WTC11 (cell line): Measurements from ENCODE around the gene SHROOM1. TPM values are rescaled to one million over a fixed set of nuclear protein-coding genes. Genes with fewer than 3 reads are reported as not detected.

Experiments used
- ATAC-seq: fragments of 200-7000 bp; cut with Tn5 transposase; 2 replicates; pipeline ENCODE4 v1.10.0; 2021; ENCODE audit warnings: mild to moderate bottlenecking, moderate library complexity
- CTCF ChIA-PET: fragments of 300-600 bp; sonication (Branson Sonifier 250); formaldehyde crosslinking; loops from one replicate; lab custom pipeline; 2021; ENCODE audit warnings: antibody characterized with exemption; lab: Charles Lee
- POLR2A ChIA-PET: fragments of 350-600 bp; sonication (Branson Sonifier 250); formaldehyde crosslinking; loops from one replicate; lab custom pipeline; 2021; ENCODE audit warnings: antibody characterized with exemption; lab: Charles Lee
- DNase-seq: peaks from one replicate; pipeline ENCODE4 v3.0.0; 2021; ENCODE audit warnings: low spot score
- H3K27ac Mint-ChIP-seq: 2 replicates; pipeline ENCODE4 v1.8.0; 2021; ENCODE audit warnings: mixed read lengths
- H3K27me3 Mint-ChIP-seq: 2 replicates; pipeline ENCODE4 v1.8.0; 2021; ENCODE audit warnings: low read depth, mild to moderate bottlenecking, moderate library complexity, mixed read lengths
- H3K36me3 Mint-ChIP-seq: 2 replicates; pipeline ENCODE4 v1.8.0; 2021; ENCODE audit warnings: mixed read lengths
- H3K4me1 Mint-ChIP-seq: 2 replicates; pipeline ENCODE4 v1.8.0; 2022; ENCODE audit warnings: mixed read lengths
- H3K4me3 Mint-ChIP-seq: 2 replicates; pipeline ENCODE4 v1.8.0; 2021; ENCODE audit warnings: mild to moderate bottlenecking, moderate library complexity, mixed read lengths
- H3K9me3 Mint-ChIP-seq: 2 replicates; pipeline ENCODE4 v1.8.0; 2021; ENCODE audit warnings: mixed read lengths
- AFF4 ChIP-seq: sonication (generic); formaldehyde crosslinking; IDR thresholded peaks from 2 replicates; pipeline ENCODE4 v1.8.1; 2023; ENCODE audit warnings: mild to moderate bottlenecking, missing genetic modification reagents, borderline replicate concordance
- ATF6 ChIP-seq: sonication (generic); formaldehyde crosslinking; IDR thresholded peaks from 2 replicates; pipeline ENCODE4 v1.8.1; 2023; ENCODE audit warnings: mild to moderate bottlenecking, missing genetic modification reagents
- FOXK1 ChIP-seq: sonication (generic); formaldehyde crosslinking; IDR thresholded peaks from 2 replicates; pipeline ENCODE4 v1.8.0; 2022; ENCODE audit warnings: mild to moderate bottlenecking, moderate library complexity, missing genetic modification reagents
- GABPB1 ChIP-seq: sonication (generic); formaldehyde crosslinking; IDR thresholded peaks from 2 replicates; pipeline ENCODE4 v1.8.1; 2023; ENCODE audit warnings: mild to moderate bottlenecking, missing genetic modification reagents
- IRF2 ChIP-seq: sonication (generic); formaldehyde crosslinking; IDR thresholded peaks from 2 replicates; pipeline ENCODE4 v1.8.0; 2022; ENCODE audit warnings: low read depth, missing genetic modification reagents, borderline replicate concordance
- NFATC4 ChIP-seq: fragments of 250-450 bp; sonication (Bioruptor Pico); IDR thresholded peaks from 2 replicates; pipeline ENCODE4 v1.9.0; 2021; ENCODE audit warnings: mild to moderate bottlenecking
- ZNF121 ChIP-seq: sonication (generic); formaldehyde crosslinking; IDR thresholded peaks from 2 replicates; pipeline ENCODE4 v1.8.0; 2023; ENCODE audit warnings: missing genetic modification reagents
- ZNF232 ChIP-seq: sonication (generic); formaldehyde crosslinking; IDR thresholded peaks from 2 replicates; pipeline ENCODE4 v1.8.0; 2022; ENCODE audit warnings: mild to moderate bottlenecking, missing genetic modification reagents
- total RNA-seq: library from RNA; stranded (reverse); gene quantifications from 3 replicates; pipeline ENCODE4 v1.2.3, GENCODE V29; 2021
- TF ChIP-seq, protein P1 (sequence below): fragments of 250-450 bp; sonication (Bioruptor Pico); IDR thresholded peaks from 2 replicates; pipeline ENCODE4 v1.9.0; 2021; ENCODE audit warnings: mild to moderate bottlenecking
- TF ChIP-seq, protein P2 (sequence below): sonication (generic); formaldehyde crosslinking; IDR thresholded peaks from 2 replicates; pipeline ENCODE4 v1.8.0; 2022; ENCODE audit warnings: mild to moderate bottlenecking, missing genetic modification reagents

SHROOM1 gene
- total RNA-seq, 1 experiment from 2014 or later: 8.1 TPM

DNA sequence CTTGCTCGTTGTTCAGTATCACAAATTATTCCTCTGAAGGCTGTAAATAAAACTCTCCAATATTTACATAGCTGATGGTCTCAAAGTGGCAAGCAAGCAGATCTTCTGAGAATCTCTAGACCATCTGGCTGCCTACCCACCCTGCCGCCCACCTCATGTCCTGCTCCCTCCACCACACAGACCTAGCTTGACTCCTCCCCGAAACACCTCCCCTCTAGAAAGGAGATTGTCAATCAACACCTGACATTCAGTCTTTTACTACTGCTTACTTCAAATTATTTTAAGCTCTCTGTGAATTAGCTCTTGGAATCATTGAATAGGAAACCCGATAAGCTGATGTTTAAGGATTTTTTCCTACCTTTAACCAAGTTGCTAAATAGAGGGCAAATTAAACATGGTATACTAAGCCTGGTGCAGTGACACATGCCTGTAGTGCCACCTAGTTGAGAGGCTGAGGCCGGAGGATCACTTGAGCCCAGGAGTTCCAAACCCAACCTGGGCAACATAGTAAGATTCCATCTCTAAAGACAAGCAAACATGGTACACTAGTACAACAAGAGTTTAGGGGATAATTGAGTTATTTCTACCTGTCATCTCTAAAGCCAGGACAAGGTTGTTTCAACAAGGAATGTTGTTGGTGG, 28.3 kb downstream of the SHROOM1 start:
- POLR2A ChIA-PET: no interaction called here

DNA sequence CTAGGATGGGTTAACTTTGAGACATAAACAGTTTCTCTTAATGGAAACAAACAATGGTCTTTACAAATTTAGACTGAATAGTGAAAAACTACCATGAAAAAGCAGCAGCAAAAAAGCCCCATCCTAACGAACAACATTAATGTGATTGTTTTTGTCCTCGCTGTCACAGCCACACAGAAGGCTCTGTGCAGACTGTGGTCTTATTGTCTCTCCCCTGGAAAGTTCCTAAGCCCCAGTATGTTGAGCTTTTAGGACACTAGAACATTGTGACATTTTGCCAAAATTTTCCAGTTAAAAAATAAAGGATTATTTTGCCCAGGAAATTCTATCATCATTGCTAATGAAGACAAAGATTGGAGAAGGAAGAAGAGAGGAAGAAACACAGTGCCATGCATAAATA, 29.9 kb downstream of the SHROOM1 start:
- Mint-ChIP-seq H3K9me3 (no peaks in the 10 kb centered on the region), H3K36me3 (no peaks in the 10 kb centered on the region), H3K4me3 (no peak overlapping the region), H3K27ac (no peak overlapping the region), H3K4me1 (no peaks in the 10 kb centered on the region), H3K27me3 (peaks cover 11% of the 10 kb centered on the region)
- no peak for TF ChIP-seq ZNF232 (CRISPR knock-in tag)
- no peak for TF ChIP-seq NFATC4 (CRISPR knock-in tag)
- no peak for TF ChIP-seq ZNF121 (CRISPR knock-in tag)
- no peak for TF ChIP-seq AFF4 (CRISPR knock-in tag)
- no peak for TF ChIP-seq ATF6 (CRISPR knock-in tag)
- TF ChIP-seq IRF2: no peak
- TF ChIP-seq, protein P1, sequence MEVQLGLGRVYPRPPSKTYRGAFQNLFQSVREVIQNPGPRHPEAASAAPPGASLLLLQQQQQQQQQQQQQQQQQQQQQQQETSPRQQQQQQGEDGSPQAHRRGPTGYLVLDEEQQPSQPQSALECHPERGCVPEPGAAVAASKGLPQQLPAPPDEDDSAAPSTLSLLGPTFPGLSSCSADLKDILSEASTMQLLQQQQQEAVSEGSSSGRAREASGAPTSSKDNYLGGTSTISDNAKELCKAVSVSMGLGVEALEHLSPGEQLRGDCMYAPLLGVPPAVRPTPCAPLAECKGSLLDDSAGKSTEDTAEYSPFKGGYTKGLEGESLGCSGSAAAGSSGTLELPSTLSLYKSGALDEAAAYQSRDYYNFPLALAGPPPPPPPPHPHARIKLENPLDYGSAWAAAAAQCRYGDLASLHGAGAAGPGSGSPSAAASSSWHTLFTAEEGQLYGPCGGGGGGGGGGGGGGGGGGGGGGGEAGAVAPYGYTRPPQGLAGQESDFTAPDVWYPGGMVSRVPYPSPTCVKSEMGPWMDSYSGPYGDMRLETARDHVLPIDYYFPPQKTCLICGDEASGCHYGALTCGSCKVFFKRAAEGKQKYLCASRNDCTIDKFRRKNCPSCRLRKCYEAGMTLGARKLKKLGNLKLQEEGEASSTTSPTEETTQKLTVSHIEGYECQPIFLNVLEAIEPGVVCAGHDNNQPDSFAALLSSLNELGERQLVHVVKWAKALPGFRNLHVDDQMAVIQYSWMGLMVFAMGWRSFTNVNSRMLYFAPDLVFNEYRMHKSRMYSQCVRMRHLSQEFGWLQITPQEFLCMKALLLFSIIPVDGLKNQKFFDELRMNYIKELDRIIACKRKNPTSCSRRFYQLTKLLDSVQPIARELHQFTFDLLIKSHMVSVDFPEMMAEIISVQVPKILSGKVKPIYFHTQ (CRISPR knock-in tag): no peak
- TF ChIP-seq FOXK1 (CRISPR knock-in tag): no peak
- TF ChIP-seq, protein P2, sequence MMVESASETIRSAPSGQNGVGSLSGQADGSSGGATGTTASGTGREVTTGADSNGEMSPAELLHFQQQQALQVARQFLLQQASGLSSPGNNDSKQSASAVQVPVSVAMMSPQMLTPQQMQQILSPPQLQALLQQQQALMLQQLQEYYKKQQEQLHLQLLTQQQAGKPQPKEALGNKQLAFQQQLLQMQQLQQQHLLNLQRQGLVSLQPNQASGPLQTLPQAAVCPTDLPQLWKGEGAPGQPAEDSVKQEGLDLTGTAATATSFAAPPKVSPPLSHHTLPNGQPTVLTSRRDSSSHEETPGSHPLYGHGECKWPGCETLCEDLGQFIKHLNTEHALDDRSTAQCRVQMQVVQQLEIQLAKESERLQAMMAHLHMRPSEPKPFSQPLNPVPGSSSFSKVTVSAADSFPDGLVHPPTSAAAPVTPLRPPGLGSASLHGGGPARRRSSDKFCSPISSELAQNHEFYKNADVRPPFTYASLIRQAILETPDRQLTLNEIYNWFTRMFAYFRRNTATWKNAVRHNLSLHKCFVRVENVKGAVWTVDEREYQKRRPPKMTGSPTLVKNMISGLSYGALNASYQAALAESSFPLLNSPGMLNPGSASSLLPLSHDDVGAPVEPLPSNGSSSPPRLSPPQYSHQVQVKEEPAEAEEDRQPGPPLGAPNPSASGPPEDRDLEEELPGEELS (CRISPR knock-in tag): no peak
- POLR2A ChIA-PET: no interaction called here
- CTCF ChIA-PET: interaction anchor here (0.5 to 2.9 kb wide), 6 partner anchors 14 to 868 kb away, joined by 3 to 13 read pairs (median 5); no protein-coding TSS in a partner anchor
- DNase-seq: no peak
- no peak for ATAC-seq

More for the DNA sequence above, 28.3 kb downstream of the SHROOM1 start:
- peaks cover 15% of the 10 kb centered on the region for H3K27me3 Mint-ChIP-seq
- TF ChIP-seq GABPB1 (CRISPR knock-in tag): no peak
- TF ChIP-seq ZNF121 (CRISPR knock-in tag): peak; percentile 93
- TF ChIP-seq, all 79 proteins: peak for 1
- no peak for DNase-seq
- H3K4me3 Mint-ChIP-seq: no peak overlapping the region
- H3K27ac Mint-ChIP-seq: no peak overlapping the region
- CTCF ChIA-PET: interaction anchor here (0.7 to 2.9 kb wide), 6 partner anchors 12 to 296 kb away, joined by 3 to 13 read pairs (median 4); no protein-coding TSS in a partner anchor
- peaks cover 5% of the 10 kb centered on the region for H3K4me1 Mint-ChIP-seq
- no peaks in the 10 kb centered on the region for H3K36me3 Mint-ChIP-seq
- no peaks in the 10 kb centered on the region for H3K9me3 Mint-ChIP-seq
- no peak for ATAC-seq
